ENCODE data around the gene VSX2.
"Not testable (repeated sequence)": the region's sequence is repeated elsewhere in the genome, so short reads cannot be mapped to it uniquely, and the experiment has no call there.

The VSX2 gene

GRCh38 chr14:74257941-74258763 lies 18.9 kb downstream of the VSX2 start:
- in situ Hi-C loops (cut with MboI; ENCODE audit: low sequenced_read_pairs): no loop called here

- in situ Hi-C loops (cut with MboI; ENCODE audit: low sequenced_read_pairs): no loop called here
Observed at GRCh38 chr14:74258764-74259035, 19.5 kb downstream of the VSX2 start.

- in situ Hi-C loops (cut with MboI; ENCODE audit: low sequenced_read_pairs): no loop called here
Observed at GRCh38 chr14:74259513-74259912, 20.3 kb downstream of the VSX2 start.

GRCh38 chr14:74260525-74261233 lies 21.4 kb downstream of the VSX2 start:
- in situ Hi-C loops (cut with MboI; ENCODE audit: low sequenced_read_pairs): no loop called here

GRCh38 chr14:74261288-74261687 lies 22.0 kb downstream of the VSX2 start:
- in situ Hi-C loops (cut with MboI; ENCODE audit: low sequenced_read_pairs): no loop called here

GRCh38 chr14:74262076-74262475 lies 22.8 kb downstream of the VSX2 start:
- in situ Hi-C loops (cut with MboI; ENCODE audit: low sequenced_read_pairs): no loop called here

GRCh38 chr14:74263181-74263580 lies 23.9 kb downstream of the VSX2 start:
- in situ Hi-C loops (cut with MboI; ENCODE audit: low sequenced_read_pairs): no loop called here

- in situ Hi-C loops (cut with MboI; ENCODE audit: low sequenced_read_pairs): no loop called here
Observed at GRCh38 chr14:74263921-74264320, 24.7 kb downstream of the VSX2 start.

- in situ Hi-C loops (cut with MboI; ENCODE audit: low sequenced_read_pairs): no loop called here
Observed at GRCh38 chr14:74265301-74265965, 26.2 kb downstream of the VSX2 start.

GRCh38 chr14:74267588-74267987 lies 28.3 kb downstream of the VSX2 start:
- in situ Hi-C loops (cut with MboI; ENCODE audit: low sequenced_read_pairs): no loop called here

- in situ Hi-C loops (cut with MboI; ENCODE audit: low sequenced_read_pairs): not testable (repeated sequence)
Observed at GRCh38 chr14:74270382-74271177, 31.3 kb downstream of the VSX2 start.

GRCh38 chr14:74271365-74271764 lies 32.1 kb downstream of the VSX2 start:
- in situ Hi-C loops (cut with MboI; ENCODE audit: low sequenced_read_pairs): no loop called here

GRCh38 chr14:74275241-74275841 lies 36.1 kb downstream of the VSX2 start:
- in situ Hi-C loops (cut with MboI; ENCODE audit: low sequenced_read_pairs): no loop called here

GRCh38 chr14:74278080-74278479 lies 38.8 kb downstream of the VSX2 start:
- in situ Hi-C loops (cut with MboI; ENCODE audit: low sequenced_read_pairs): no loop called here

- in situ Hi-C loops (cut with MboI; ENCODE audit: low sequenced_read_pairs): no loop called here
Observed at GRCh38 chr14:74281069-74281468, 41.8 kb downstream of the VSX2 start.

- in situ Hi-C loops (cut with MboI; ENCODE audit: low sequenced_read_pairs): no loop called here
Observed at GRCh38 chr14:74286736-74287135, 47.5 kb downstream of the VSX2 start.

GRCh38 chr14:74289801-74290200 lies 50.6 kb downstream of the VSX2 start:
- in situ Hi-C loops (cut with MboI; ENCODE audit: low sequenced_read_pairs): no loop called here

GRCh38 chr14:74290415-74290814 lies 51.2 kb downstream of the VSX2 start:
- in situ Hi-C loops (cut with MboI; ENCODE audit: low sequenced_read_pairs): no loop called here

GRCh38 chr14:74292061-74292460 lies 52.8 kb downstream of the VSX2 start:
- in situ Hi-C loops (cut with MboI; ENCODE audit: low sequenced_read_pairs): no loop called here

GRCh38 chr14:74293606-74294005 lies 54.4 kb downstream of the VSX2 start:
- in situ Hi-C loops (cut with MboI; ENCODE audit: low sequenced_read_pairs): no loop called here

GRCh38 chr14:74296037-74296467 lies 56.8 kb downstream of the VSX2 start:
- in situ Hi-C loops (cut with MboI; ENCODE audit: low sequenced_read_pairs): no loop called here

Data from HL-60/S4 treated with phorbol 12-myristate 13-acetate at 8.2 ng/mL for 4 days and 3 days (cell line).